GM21528 (cell line): ENCODE measurements around the gene CCDC80.
"Not testable (repeated sequence)": the region's sequence is repeated elsewhere in the genome, so short reads cannot be mapped to it uniquely, and the experiment has no call there.

ENCODE experiments used
- ATAC-seq: cut with Tn5 transposase; IDR thresholded peaks from one replicate; pipeline ENCODE4 v1.9.1; 2021; ENCODE audit warnings: mild to moderate bottlenecking, moderate library complexity; ENCODE audit not compliant: unreplicated experiment, low FRiP score

Gene CCDC80

DNA sequence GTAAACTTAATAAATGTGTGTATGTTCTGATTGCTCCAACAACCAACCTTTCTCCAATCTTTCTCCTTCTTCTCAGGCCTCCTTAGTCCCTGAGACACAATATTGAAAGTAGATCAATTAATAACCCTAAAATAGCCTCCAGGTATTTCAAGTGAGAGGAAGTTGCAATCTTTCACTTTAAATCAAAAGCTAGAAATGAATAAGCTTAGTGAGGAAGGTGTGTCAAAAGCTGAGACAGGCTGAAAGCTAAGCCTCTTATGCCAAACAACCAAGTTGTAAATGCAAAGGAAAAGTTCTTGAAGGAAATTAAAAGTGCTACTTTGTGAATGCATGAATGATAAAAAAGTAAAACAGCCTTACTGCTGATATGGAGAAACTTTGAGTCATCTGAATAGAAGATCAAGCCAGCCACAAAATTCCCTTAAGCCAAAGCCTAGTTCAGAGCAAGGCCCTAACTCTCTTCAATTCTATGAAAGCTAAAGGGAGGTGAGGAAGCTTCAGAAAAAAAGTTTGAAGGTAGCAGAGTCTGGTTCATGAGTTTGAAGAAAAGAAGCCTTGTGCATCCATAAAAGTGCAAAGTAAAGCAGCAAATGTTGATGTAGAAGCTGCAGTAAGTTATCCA, 38.6 kb downstream of the CCDC80 start:
- ATAC-seq: peak; percentile 86

- no peak for ATAC-seq
Observed at GRCh38 chr3:112598731-112599130, 42.2 kb downstream of the CCDC80 start.

GRCh38 chr3:112597945-112598344, 43.0 kb downstream of the CCDC80 start:
- no peak for ATAC-seq

GRCh38 chr3:112594856-112595255, 46.1 kb downstream of the CCDC80 start:
- ATAC-seq: no peak

GRCh38 chr3:112593258-112593657, 47.7 kb downstream of the CCDC80 start:
- no peak for ATAC-seq

DNA sequence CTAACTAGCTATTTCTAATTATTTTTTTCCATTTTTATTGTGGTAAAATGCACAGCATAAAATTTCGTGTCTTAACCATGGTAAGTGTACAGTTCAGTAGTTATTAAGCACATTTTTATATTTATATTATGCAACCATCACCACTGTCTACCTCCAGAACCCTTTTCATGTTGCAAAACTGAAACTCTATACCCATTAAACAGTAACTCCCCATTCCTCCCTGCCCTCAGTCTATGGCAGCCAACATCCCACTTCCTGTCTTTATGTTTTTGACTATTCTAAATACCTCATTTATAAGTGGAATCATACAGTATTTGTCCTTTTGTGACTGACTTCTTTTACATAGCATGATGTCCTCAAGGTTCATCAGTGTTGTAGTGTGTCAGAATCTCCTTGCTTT, 53.6 kb downstream of the CCDC80 start:
- no peak for ATAC-seq

DNA sequence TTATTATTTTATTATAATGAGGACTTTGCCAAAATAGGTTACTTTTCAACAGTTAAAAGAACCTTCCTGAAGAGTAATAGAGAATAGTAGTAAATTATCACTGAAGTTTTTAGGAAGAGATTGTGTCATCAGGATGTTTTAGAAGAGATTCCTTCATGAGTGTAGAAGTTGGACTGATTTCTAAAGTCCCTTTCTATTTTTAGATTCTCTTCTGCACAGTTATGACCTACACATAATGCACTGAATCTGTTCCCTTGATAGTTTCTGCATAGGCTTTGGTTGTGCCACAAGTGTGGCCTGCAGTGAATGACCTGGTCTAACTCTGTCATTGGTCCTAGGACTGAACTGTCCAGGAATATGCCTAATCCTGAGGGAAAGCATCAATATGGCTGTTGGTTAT, 55.2 kb downstream of the CCDC80 start:
- no peak for ATAC-seq

- ATAC-seq: no peak
Observed at GRCh38 chr3:112583105-112583504, 57.8 kb downstream of the CCDC80 start.

DNA sequence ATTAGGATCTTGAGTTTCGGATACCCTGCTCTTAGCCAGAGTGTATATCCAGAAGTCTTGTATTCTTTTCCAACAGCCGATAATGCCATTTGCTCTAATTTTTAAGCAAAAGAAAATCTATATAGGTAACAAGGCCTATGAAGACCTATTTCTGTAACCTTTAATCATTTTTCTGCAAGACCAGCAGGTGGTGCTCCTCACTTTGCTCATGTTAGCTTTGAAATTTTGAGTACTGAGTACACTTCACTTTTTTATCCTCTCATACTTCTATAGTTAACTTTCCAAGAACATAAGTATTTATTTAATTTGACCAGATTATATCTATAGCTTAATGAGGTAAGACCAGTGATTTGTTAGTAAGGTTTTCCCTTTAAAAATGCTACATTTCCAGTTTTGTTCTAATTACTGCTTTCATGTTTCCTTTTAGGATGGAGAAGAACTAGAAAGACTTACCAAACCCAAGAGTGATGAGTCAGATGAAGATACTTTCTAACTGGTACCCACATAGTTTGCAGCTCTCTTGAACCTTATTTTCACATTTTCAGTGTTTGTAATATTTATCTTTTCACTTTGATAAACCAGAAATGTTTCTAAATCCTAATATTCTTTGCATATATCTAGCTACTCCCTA, 58.6 kb downstream of the CCDC80 start:
- no peak for ATAC-seq

GRCh38 chr3:112579697-112580096, 61.2 kb downstream of the CCDC80 start:
- no peak for ATAC-seq

GRCh38 chr3:112579232-112579631, 61.7 kb downstream of the CCDC80 start:
- no peak for ATAC-seq

DNA sequence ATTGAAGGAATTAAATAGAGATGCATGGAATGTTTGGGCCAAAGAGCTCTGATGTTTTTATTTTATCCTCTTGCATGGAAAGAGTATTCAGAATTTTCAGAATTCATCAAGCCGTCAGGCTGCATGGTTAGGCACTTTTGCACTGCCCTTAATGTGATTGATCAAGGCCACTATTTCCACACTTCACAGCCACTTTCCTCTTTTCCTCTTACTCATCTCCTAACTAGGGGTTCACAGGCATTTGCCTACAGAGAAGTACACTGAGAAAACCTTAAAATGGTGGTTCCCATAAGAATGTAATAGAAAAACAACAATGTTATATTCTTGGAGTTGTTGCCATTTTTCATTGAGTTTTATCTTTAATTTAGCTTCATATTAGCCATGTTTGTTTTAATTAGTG, 68.2 kb downstream of the CCDC80 start:
- ATAC-seq: no peak

GRCh38 chr3:112569265-112569664, 71.7 kb downstream of the CCDC80 start:
- no peak for ATAC-seq

DNA sequence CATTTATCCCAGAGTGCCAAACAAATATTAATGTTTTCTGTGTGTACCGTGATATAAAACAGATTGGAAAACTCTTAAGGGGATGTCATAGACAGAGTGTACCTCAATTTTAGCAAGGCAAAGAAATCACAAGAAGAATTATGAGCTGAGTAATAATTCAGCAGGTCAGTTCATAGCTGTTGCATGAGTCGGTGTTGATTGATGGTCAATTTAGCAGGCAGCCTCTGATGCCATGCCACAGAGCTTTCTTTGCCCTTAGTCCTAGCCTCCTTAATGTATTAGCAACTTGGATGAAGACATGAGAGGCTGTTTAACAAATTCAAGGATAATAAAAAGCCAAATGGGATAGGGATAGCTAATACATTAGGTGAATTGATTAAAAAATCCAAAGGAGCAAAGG, 72.3 kb downstream of the CCDC80 start:
- no peak for ATAC-seq

DNA sequence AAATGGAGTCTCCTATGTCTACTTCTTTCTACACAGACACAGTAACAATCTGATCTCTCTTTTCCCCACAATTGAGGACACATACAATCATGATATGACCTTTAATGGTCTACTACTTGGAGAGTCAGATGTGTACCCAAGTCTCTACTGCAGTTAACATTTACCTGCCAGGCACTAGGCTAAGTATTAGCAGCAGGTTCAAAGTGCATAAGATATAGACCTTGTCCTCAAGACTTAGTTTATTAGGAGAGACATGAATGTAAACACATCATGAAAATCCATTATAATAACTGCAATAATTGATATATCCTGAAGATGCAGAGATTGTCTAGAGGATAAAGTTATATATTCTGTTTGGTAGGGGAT, 76.0 kb downstream of the CCDC80 start:
- no peak for ATAC-seq

DNA sequence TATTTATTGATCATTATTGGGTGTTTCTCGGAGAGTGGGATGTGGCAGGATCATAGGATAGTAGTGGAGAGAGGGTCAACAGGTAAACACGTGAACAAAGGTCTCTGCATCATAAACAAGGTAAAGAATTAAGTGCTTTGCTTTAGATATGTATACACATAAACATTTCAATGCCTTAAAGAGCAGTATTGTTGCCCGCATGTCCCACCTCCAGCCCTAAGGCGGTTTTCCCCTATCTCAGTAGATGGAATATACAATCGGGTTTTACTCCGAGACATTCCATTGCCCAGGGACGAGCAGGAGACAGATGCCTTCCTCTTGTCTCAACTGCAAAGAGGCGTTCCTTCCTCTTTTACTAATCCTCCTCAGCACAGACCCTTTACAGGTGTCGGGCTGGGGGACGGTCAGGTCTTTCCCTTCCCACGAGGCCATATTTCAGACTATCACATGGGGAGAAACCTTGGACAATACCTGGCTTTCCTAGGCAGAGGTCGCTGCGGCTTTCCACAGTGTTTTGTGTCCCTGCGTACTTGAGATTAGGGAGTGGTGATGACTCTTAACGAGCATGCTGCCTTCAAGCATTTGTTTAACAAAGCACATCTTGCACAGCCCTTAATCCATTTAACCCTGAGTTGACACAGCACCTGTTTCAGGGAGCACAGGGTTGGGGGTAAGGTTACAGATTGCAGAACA, 76.5 kb downstream of the CCDC80 start:
- ATAC-seq: not testable (repeated sequence)

GRCh38 chr3:112561734-112562529, 79.0 kb downstream of the CCDC80 start, which contains the start of the genes ATG3 and SLC35A5:
ATG3 (minus strand) TSS chr3:112561962; CDS start chr3:112561528, 434 bp downstream.
SLC35A5 (plus strand) TSS chr3:112562045; CDS start chr3:112563404, 1,359 bp downstream.
- peak; percentile 87 for ATAC-seq

- peak; percentile 54 for ATAC-seq
Observed at GRCh38 chr3:112561484-112561733, 79.5 kb downstream of the CCDC80 start.

DNA sequence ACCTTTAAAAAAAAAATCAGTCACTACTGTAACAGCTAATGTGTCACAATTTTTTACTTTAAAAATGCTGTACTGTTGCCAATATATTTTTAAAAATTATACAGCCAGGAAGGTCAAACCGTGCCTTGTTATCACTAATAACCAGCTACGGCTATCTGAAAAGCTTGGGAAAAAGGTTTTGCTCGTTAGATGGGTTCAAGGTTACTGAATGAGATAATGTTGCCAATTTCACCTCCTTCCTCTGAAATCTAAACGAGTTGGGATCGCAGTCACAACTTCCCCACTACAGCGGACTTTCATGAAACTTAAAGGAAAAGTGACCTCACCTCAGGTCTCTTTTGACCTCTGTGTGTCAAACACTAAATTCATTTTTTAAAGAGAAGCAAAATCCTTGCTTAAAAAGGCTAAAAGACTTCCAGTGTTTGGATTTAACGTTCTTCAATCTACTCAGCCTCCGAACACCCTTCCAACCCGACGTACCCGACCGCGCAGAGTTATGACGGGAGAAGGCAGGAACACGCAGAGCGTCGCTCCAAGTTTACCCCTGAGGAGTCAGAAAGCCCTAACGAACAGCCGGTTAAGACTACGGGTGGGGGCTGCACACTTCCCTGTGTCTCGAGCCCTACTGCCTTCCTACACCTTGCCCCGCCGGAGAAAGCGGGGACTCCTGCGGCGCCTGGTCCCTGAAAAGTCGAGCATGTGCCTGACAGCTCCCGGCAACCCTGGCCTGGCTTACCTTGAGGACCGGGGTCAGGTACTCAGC, 80.0 kb downstream of the CCDC80 start:
- peak; percentile 27 for ATAC-seq

DNA sequence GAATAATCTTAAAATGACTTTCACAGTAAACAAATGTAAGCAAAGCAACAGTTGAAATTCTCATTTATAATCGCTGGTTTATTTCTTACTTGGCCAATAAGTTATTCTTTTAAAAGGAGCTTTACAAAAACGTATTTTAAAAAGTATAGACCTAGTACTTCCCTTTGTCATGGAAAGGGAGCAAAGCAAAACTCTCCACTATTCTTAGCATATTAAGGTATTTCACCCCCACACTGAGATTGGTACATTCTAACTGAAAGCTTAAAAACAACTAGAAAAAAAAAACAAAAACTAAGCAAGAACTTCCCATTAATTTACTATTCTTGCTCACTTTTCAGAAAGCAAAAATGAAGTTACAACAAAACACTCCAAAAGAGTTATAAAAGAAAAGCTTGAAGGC, 80.6 kb downstream of the CCDC80 start:
- ATAC-seq: no peak

GRCh38 chr3:112557976-112558375, 83.0 kb downstream of the CCDC80 start:
- ATAC-seq: no peak
